GM21526 (cell line): ENCODE measurements around the gene TANC2.

Experiments used
- ATAC-seq: cut with Tn5 transposase; IDR thresholded peaks from one replicate; pipeline ENCODE4 v1.9.1; 2021; ENCODE audit warnings: moderate library complexity; ENCODE audit not compliant: unreplicated experiment, low FRiP score

The TANC2 gene

GRCh38 chr17:62965686-62966425 is at the start of gene TANC2:
Gene TANC2, plus strand, starts transcription at chr17:62966235. Its CDS starts 43,325 bp downstream, at chr17:63009560.
- ATAC-seq: peak; percentile 61

GRCh38 chr17:62916684-62917571 is 49.1 kb upstream of the TANC2 start:
- ATAC-seq: no peak

GRCh38 chr17:62919388-62919787 is 46.6 kb upstream of the TANC2 start:
- ATAC-seq: no peak

GRCh38 chr17:62920300-62920699 is 45.7 kb upstream of the TANC2 start:
- ATAC-seq: no peak

GRCh38 chr17:62921817-62922216 is 44.2 kb upstream of the TANC2 start:
- no peak for ATAC-seq

GRCh38 chr17:62923258-62924150 is 42.5 kb upstream of the TANC2 start:
- no peak for ATAC-seq

- no peak for ATAC-seq
Observed at GRCh38 chr17:62925267-62925836, 40.7 kb upstream of the TANC2 start.

GRCh38 chr17:62927083-62927482 is 39.0 kb upstream of the TANC2 start:
- no peak for ATAC-seq

- no peak for ATAC-seq
Observed at GRCh38 chr17:62929320-62929719, 36.7 kb upstream of the TANC2 start.

GRCh38 chr17:62931101-62931500 is 34.9 kb upstream of the TANC2 start:
- no peak for ATAC-seq

- no peak for ATAC-seq
Observed at GRCh38 chr17:62933501-62934385, 32.3 kb upstream of the TANC2 start.

- ATAC-seq: no peak
Observed at GRCh38 chr17:62935098-62935497, 30.9 kb upstream of the TANC2 start.

- ATAC-seq: no peak
Observed at GRCh38 chr17:62935523-62935922, 30.5 kb upstream of the TANC2 start.

- ATAC-seq: no peak
Observed at GRCh38 chr17:62937606-62938005, 28.4 kb upstream of the TANC2 start.

- no peak for ATAC-seq
Observed at GRCh38 chr17:62941358-62941991, 24.6 kb upstream of the TANC2 start.

GRCh38 chr17:62948370-62948769 is 17.7 kb upstream of the TANC2 start:
- ATAC-seq: no peak

GRCh38 chr17:62949036-62949435 is 17.0 kb upstream of the TANC2 start:
- ATAC-seq: no peak

GRCh38 chr17:62950067-62950466 is 16.0 kb upstream of the TANC2 start:
- no peak for ATAC-seq

- no peak for ATAC-seq
Observed at GRCh38 chr17:62955841-62956352, 10.1 kb upstream of the TANC2 start.
